Left kidney (tissue), 2 donors: Measurements from ENCODE around the gene GNAO1. TPM values are rescaled to one million over a fixed set of nuclear protein-coding genes. Genes with fewer than 3 reads are reported as not detected.

Experiments
- DNase-seq: peaks from one replicate; pipeline ENCODE4 v3.0.0-alpha.2; 2013
- polyA plus RNA-seq: library from polyadenylated mRNA; unstranded; fragments of 120-200 nt; gene quantifications from one replicate; pipeline ENCODE4 v1.2.1, GENCODE V29; 2013; ENCODE audit not compliant: insufficient read length

The GNAO1 gene
- polyA plus RNA-seq, 1 donor, result 5.7 TPM

DNA sequence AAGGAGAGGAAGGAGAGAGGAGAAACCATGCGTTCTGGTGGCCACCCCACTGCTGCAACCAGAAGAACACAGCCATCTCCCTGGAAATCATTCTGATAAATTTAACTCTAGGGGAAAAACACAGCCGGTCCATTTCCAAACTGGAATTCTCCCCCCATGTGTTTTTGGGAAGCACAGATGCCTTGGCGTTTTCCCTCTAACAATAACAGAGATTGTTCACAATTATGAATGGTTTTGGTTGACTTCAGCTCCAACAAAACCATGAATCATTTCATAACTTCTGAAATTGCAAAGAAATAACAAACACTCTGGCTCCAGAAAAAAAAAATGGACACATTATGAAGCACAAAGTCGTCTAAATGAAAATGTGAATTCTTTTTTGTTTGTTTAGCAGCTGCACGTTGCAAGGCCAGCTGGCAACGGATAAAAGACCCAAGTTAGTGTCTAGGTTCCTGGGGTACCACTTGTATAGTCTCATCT is 46.2 kb downstream of the GNAO1 start:
- DNase-seq, result peak; percentile 33

DNA sequence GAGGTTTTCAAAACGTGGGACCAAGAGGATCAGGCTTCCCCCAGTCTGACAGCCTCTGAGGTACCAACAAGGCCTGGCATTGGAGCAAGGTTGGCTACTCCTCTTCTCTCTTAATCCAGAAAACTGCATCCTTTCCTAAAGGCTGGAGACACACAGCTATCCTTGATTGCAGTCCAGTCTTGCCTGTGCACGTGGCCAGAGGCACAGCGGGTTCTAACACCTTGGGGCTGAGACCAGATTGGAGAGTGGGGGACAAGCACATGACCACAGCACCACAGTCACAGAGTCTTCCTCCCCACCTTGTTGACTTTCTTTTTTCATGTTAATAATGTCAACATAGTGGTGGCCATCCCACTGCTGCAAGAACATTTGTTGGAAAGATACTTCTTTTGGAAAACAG is 46.9 kb downstream of the GNAO1 start:
- no peak for DNase-seq

DNA sequence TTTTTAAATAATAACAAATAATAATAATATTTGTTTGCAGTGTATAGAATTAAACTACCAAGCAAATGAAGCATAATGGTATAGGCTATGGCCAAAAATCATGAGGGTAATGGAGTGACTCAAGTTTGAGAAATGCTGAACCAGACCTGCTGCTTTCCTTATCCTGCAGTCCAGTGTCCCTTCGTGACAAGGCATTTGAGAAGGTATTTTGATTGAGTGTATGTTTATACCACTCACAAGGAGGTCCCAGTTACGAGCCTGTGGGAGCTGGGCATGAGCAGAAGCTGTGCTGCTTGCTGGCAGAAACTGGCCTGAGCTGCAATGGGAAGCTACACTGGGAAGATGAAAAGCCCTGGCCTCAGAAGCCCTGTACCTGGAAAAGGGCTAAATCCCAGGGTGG is 50.3 kb downstream of the GNAO1 start:
- DNase-seq, result no peak

DNA sequence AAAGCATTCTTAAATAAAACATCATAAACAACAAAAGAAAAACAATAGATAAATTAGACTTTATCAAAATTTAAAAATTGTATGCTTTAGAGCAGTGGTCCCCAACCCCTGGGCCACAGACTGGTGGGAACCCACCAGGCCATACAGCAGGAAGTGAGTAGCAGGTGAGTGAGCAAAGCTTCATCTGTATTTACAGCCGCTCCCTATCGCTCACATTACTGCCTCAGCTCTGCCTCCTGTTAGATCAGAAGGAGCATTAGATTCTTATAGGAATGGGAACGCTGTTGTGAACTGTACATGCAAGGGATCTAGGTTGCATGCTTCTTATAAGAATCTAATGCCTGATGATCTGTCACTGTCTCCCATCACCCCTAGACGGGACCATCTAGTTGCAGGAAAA is 51.5 kb downstream of the GNAO1 start:
- no peak for DNase-seq

DNA sequence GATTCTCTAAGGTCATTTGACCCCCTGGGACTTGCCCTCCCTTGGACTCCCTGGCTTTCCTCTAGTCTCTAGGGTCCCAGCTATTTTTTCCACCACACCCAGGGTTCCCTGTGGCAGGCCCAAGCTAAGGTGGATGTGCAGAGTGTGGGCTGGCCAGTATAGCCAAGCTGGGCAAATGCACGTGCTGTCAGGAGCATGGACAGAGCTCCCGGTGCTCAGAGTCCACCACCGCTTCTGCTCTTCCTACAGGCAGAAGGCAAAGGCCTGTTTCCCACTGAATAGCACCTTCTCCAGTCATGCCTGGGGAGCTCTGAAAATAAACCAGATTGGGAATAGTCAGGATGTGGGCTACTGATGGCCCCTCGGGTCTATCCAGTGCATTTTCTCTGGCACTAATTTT is 53.3 kb downstream of the GNAO1 start:
- no peak for DNase-seq

DNA sequence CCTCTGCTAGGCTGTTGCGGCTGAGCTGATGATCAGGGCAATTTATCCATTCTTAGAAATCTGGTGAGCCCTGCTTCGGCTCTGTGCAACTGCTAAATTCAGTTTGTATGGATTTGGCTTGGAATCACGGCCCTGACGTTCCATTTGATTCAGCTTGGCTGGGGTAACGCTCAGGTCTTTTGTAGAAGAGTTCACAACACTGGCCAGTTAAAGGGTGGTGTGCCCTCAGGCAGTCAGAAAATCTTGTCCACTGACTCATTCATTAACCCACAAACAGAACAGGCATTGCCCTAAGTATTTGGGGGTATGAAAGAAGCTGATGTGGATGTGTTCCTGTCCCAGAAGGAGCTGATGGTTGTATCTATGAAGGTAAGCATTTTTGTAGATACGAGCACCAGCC is 53.9 kb downstream of the GNAO1 start:
- DNase-seq, result no peak

DNA sequence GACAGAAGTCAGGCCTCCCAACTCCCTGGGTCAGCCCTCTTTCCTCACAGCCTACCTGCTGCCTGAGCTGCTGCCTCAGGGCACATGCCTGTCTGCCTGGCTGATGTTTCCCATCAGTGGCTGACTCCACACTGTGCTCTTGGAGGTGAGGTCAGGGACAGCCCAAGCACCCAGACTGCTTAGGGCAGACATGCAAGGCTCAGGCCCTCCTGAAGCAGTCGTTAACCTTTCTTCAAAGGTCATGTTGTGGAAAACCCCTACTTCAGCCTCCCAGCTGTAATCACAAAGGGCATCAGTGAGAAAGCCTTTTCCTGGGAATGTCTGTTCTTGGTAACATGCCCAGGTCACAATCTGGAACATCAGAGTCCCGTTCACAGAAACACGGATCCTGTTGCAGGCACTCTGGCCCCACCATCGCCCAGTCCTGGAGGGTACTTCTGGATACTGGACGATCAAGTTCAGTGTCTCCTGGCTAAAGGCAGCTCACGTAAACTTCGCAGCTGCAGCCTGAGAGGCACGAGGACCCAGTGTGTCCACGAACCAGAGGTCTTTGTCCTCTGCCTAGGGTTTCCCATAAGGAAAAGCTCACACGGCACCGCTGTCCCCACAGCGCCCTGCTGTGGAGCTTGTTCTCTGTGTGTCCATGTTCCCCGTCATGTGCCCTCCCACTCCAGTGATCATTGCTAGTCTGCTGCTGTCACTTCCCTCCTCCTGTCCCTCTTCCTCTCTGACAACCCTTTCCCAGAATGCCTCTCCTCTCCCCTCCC is 54.9 kb downstream of the GNAO1 start:
- no peak for DNase-seq

DNA sequence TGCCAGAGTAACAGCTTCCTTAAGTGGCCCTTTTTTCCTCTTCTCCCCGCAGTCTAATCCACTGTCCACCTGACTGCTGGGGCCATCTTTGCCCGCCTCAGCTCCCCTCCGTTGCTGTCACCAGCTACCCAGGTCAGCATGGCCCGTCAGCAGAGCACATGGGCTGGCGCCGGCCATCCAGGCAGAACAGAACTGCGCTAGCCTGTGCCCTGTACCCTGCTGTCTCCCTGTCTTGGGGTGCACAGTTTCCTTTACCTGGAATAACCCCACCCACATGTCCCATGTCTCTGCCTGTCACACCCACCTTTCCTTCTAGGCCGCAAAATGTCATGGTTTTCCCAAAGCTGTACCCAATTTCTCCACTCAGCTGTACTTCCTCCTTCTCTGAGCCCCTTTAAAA is 55.7 kb downstream of the GNAO1 start:
- DNase-seq, result no peak

DNA sequence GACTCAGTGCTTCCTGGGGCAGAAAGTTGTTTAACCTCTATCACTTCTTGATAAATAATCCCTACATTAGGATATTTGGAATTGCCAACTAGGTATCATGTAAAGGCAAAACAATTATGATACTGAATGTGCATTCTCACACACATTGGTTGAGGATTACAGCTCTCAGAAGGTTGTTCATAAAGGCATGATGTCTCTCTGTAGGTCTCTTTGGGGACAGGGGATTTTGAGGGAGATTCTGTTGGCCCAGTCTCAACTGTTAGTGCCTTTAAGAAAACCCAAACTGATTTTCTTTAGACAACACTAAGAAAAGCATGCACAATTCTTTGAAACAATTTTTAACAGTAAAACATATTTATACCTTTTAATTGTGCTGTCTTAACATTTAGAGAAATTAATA is 56.5 kb downstream of the GNAO1 start:
- DNase-seq, result no peak

DNA sequence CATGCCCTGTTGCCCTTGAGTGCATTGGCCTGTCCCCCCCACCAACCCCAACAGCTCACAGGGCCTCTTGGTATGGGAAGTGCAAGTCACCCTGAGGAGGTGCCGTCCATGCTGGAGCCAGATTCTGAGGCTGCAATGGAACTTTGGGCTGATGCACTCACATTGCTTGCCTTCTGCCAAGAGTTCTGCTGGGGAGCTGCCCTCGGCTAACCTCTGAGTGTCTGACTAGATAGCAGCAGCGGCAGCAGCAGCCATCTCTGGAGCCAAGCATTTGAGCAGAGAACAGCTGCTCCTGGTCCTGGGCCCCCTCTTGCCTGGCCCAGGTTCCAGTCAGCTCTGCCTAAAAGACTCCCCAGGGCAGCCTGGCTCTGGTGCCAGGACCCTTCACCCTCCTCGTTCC is 61.5 kb downstream of the GNAO1 start:
- DNase-seq, result no peak

DNA sequence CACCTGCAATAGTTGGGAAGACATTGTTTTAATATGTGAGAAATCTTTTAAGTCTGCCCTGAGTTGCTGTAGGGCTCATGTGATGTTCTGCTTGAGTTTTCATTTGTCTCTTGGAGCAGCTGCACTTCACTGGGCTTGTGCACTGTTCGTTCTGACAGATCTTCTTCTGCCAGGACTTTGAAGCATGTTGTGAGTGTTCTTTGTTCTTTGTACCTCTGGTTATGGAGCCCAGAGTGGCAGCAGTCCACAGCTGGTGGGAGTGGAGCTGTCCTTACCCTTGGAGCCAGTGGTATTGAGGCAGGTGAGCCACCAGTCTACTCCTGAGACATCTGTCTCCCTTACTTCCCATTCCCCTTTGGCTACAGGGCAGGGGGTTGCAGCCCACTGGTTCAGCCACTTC is 64.6 kb downstream of the GNAO1 start:
- DNase-seq, result no peak

DNA sequence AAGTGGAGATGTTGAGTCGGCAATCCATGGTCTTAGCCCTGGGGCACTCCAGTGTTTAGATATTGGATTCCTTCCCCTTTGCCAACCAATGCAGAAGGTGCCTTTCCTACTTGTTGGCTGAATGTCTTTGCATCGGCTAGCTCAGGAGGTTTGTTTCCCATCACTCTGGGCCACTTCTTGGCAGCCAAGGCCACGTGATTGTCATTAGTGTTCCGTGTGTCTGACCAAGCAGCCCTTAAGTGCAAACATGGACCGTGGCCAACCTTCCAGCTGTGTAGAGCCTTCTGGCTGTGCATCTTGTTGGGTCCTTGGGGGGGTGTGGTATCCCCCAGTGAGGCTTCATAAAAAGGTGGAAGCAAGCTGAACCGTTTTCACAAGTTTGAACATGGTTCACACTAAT is 66.0 kb downstream of the GNAO1 start:
- DNase-seq, result no peak

DNA sequence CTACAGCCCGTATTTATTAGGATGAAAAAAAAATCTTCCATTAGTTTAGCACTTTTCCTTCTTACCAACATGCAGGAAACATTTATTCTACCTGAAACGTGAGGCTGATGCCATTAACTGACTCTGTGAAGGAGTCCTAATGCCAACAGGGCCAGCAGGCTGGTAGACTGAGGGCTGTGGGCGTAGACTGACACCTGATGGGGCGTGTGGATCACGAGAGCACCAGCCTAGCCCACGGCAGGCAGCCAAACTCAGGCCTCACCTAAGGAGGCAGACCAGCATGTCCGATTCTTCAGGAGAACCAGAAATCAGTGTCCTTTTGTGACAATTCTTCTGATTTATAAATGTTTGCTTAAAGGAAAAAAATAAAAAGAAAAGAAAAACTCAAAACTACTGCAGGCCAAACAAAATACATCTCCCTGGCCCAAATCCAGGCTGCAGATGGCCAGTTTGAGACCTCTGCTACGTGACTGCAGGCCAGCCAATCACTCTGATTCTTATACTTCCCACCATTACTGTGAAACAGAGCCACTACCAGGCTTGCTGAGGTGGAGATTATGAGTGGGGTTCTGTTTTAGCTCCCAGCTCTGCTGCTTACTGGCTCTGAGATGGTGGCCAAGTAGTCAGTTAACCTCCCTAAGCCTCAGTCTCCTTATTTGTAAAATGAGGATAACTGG is 66.5 kb downstream of the GNAO1 start:
- peak; percentile 57 for DNase-seq

DNA sequence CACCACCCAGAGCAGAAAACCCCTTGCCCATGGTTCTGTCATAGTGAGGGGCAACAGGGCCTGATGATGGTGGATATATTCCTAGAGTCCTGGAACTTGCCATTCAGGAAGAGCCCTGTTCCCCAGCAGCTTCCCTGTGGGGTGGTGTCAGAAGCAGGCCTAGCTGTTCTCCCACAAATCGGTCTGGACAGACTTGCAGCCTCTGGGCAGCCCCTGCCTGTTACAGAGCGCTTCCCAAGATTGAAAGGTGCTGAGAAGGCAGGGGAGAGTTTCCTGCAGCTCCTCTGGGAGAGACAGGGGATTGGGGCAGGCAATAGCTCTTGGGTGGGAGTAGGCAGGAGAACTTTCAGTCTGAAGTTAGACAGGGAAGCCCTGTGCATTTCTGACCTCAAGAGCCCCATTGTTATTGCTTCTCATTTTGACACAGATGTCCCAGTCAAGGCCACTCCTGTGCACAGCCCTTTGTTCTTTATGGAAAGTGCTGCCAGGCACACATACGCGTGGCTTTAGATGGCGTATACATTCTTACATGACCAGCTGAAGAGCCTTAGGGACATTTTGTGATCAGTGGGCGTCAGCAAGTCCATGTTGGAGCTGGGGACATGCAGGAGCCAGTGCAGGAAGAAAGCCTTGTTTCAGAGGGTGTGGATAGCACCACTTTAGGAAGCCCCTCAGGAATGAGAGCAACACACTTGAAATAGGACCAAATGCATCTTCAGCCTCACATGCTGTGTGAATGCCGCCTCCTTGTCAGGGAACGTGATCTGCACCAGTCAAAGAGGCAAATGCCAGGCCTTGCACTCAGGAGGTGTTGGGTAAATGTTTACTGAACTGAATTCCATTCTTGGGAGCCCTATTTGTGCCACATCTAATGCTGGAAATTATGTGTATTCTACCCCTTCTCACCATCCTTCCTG is 67.5 kb downstream of the GNAO1 start:
- DNase-seq, result no peak

DNA sequence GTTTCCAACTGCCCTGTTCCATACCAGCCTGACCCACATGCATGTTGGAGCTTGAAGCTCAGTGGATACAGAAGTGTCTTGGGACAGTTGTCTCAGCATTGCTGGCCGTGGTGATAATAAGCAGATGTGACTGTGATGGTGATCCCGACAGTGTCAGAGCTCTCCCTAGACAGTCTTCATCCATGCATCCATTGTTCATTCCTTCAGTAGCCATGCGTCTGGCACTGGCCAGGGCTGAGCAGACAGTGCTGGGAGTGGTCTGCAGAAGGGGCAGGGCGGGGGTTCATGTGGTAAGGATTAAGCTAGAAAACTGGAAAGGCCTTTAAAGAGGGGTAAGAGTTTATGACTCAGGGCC is 68.1 kb downstream of the GNAO1 start:
- no peak for DNase-seq

DNA sequence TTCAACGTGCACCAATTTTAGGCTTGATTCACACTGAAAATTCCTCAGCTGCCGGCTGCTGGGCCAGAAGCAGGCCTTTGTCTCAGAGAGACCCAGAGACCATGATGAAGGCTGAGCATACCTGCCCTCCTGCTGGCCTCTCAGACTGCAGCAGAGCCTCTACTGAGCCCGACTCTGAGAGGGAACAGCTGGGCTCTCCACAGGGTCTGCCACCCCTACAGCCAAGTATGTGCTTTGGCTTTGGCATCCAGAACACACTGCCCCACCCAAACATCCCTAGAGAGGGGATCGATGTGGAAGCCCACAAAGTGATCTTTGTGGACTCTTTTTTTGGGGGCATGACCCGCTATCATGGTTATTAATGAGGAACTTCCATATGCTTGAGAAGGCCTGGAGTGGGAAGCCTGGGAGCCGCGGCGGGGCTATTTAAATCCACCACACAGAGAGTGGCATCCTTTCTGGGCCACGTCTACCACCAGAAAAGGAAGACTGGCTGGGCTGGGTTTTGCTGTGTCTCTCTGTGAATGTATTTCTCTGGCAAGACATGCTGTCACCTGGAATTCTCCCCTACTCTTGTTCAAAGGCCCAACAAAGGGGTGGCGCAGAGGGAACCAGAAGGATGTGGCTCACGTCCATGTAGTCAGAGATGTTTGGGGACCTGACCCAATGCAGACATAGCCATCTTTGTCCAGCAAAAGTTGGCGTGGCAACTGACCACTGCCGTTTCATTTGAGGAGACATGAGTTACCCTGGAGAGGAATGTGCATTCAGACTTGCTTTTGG is 69.3 kb downstream of the GNAO1 start:
- DNase-seq, result no peak

DNA sequence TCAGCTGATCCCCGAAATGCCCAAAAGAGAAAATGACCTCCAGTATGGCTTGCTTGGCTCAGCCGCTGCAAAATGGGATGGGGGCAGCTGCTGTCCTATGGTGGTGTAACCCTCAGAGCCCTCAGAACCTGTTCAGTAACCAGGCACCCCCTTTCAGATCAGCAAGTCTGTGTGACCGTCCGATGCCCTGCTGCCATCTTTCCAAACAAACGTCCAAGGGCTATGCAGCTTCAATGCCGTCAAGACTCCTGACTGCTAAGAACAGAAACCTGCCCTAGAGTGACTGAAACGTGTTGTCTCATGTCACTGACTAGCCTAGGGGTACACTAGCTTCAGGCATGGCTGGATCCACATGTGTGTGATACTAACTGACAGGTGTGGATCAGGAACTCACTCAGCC is 70.4 kb downstream of the GNAO1 start:
- no peak for DNase-seq

DNA sequence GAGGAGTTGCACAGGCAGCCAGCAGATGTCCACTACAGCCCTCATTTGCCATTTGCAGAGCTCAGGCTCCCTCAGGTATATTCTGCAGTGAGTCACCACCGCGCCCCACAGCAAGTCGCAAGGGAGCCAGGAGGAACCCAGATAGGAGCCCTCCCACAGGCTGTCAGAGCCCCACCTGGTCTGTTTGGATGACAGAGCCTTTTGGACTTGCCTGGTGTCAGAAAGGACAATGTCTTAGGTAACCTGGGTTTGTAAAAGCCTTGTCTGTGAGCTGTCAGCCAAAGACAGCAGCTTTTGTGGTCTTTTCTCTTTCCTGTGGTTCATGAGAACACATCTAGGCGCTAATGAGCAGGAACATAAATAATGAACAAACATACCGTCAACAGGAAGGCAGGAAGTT is 70.9 kb downstream of the GNAO1 start:
- DNase-seq, result no peak

DNA sequence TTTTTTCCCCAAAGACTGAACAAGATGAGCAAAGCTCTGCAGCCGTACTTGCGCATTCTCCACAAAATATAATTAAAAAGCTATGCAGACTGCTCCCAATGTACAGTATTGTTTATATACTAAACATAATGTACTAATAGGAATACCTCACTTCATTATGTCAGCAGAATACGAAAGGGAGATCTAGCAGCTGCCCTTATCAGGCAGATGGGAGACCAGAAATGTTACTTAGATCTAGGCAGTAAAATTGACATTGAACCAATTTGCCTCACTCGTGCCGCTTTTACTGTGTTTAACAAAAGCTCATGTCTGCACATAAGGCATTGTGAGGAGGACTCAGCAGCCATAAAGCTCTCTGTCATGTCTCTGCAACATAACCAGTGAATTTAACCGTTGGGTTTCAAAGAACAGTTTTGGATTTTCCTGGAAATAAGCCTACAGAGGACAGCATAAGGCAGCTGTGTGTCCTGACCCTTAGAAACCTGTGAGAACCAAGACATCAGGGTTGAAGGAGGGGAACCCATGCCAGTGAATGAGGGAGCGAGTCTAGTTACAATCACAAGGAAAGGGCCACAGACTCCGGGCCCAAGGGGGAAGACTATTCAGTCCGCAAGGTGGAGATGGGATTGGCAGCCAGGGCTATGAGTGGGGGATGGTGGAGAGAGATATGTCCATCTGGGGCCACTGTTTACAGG is 71.4 kb downstream of the GNAO1 start:
- no peak for DNase-seq

DNA sequence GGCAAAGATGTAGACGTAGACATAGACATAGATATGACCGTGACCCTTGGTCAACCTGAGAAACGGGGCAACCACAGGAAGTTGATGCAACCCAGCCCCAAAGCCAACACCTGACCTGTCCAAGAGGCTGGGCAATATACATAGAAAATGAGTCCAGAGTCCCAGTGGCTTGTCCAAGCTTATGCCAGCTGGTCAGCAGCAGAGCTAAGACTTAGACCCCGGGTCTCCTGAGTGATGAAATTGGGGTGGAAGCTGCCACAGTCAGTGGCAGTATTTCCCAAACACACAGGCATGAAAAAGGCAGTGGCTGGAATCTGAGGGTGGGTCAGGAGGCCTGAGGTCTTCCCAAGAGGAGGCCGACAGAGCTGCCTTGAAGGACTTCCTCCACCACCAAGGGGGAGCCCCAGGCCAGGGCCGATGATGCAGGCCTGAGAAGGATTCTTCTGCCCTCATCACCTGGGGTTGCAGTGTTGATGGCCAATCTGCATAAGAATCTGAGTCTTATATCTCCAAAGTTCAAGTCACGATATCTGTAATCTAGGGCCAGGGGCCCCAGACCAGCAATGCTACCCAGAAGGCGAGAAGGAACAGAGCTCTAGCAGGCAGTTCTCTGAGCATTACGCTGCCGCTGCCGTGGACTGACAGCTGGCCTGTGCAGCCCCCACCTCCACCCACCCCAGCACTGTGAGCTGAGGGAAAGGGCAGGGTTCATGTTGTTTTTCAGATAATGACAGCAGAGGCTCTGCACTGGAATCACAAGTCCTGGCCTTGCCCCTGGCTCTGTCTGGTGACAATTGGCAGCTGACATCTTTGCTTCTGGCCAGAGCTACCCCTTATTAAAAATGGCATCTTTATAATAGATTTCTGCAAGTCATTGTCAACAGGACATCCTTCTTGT is 72.7 kb downstream of the GNAO1 start:
- no peak for DNase-seq
